HepG2 (cell line): Measurements from ENCODE around the gene STKLD1. TPM values are rescaled to one million over a fixed set of nuclear protein-coding genes. Genes with fewer than 3 reads are reported as not detected.

Experiments
- ARNT2 ChIP-seq: sonication (generic); formaldehyde crosslinking; IDR thresholded peaks from 2 replicates; pipeline ENCODE4 v1.8.0; 2022; ENCODE audit warnings: mild to moderate bottlenecking, low read depth, missing genetic modification reagents, moderate library complexity
- ATF7 ChIP-seq, 2 experiments: fragments of 450-650 bp in 1 of 2; sonication (generic) in 1 of 2; formaldehyde crosslinking in 1 of 2; IDR thresholded peaks; 2 replicates each; pipeline versions ENCODE4 v1.4.0 to v1.6.1; 2016 to 2020; ENCODE audit warnings: antibody characterized with exemption in 1 of 2, mild to moderate bottlenecking in 1 of 2, missing genetic modification reagents in 1 of 2
- CEBPB ChIP-seq: IDR thresholded peaks from 2 replicates; pipeline ENCODE4 v1.6.1; 2011; ENCODE audit warnings: low read depth, low read length, improper control_type of control experiment, borderline replicate concordance
- GTF3A ChIP-seq: sonication (generic); formaldehyde crosslinking; conservative IDR thresholded peaks from 2 replicates; pipeline ENCODE4 v1.4.0; 2020; ENCODE audit warnings: mild to moderate bottlenecking, missing genetic modification reagents
- HNRNPUL1 ChIP-seq: fragments of 200-400 bp; formaldehyde crosslinking; IDR thresholded peaks from 2 replicates; pipeline ENCODE4 v1.6.1; 2017; ENCODE audit warnings: low read depth, mild to moderate bottlenecking, low read length, moderate library complexity
- HOXA3 ChIP-seq: sonication (generic); formaldehyde crosslinking; IDR thresholded peaks from 2 replicates; pipeline ENCODE4 v1.5.0; 2020; ENCODE audit warnings: missing genetic modification reagents
- HOXA7 ChIP-seq: sonication (generic); formaldehyde crosslinking; IDR thresholded peaks from 2 replicates; pipeline ENCODE4 v1.8.1; 2022; ENCODE audit warnings: mild to moderate bottlenecking, missing genetic modification reagents, moderate library complexity
- IRX3 ChIP-seq: sonication (generic); formaldehyde crosslinking; IDR thresholded peaks from 2 replicates; pipeline ENCODE4 v1.8.1; 2023; ENCODE audit warnings: mild to moderate bottlenecking, low read depth, missing genetic modification reagents, borderline replicate concordance
- LCORL ChIP-seq, 2 experiments: fragments of 450-650 bp in 1 of 2; sonication (generic) in 1 of 2; formaldehyde crosslinking in 1 of 2; IDR thresholded peaks; 2 replicates each; pipeline versions ENCODE4 v1.5.0 to v1.6.1; 2017 to 2020; ENCODE audit warnings: antibody characterized with exemption in 1 of 2, missing genetic modification reagents in 1 of 2
- NFE2L2 ChIP-seq: fragments of 150-350 bp; IDR thresholded peaks from 2 replicates; pipeline ENCODE4 v1.6.1; 2014; ENCODE audit warnings: low read length
- SUZ12 ChIP-seq: fragments of 150-350 bp; IDR thresholded peaks from 2 replicates; pipeline ENCODE4 v1.6.1; 2014; ENCODE audit warnings: low read depth, low read length
- TMF1 ChIP-seq: sonication (generic); formaldehyde crosslinking; IDR thresholded peaks from 2 replicates; pipeline ENCODE4 v1.8.1; 2022; ENCODE audit warnings: low read depth, missing genetic modification reagents
- XRCC5 ChIP-seq: fragments of 200-400 bp; formaldehyde crosslinking; optimal IDR thresholded peaks from 2 replicates; pipeline ENCODE3; 2017; ENCODE audit warnings: mild to moderate bottlenecking, low read length
- YEATS2 ChIP-seq: sonication (generic); formaldehyde crosslinking; IDR thresholded peaks from 2 replicates; pipeline ENCODE4 v1.4.0; 2020; ENCODE audit warnings: missing genetic modification reagents, borderline replicate concordance
- ZKSCAN8 ChIP-seq: IDR thresholded peaks from 2 replicates; pipeline ENCODE4 v1.6.1; 2016; ENCODE audit warnings: borderline replicate concordance, missing genetic modification reagents, missing compliant biosample characterization
- ZMYM3 ChIP-seq: sonication (generic); formaldehyde crosslinking; IDR thresholded peaks from 2 replicates; pipeline ENCODE4 v1.5.1; 2020; ENCODE audit warnings: mild to moderate bottlenecking, missing genetic modification reagents
- ZNF17 ChIP-seq: sonication (generic); formaldehyde crosslinking; IDR thresholded peaks from 2 replicates; pipeline ENCODE4 v1.5.0; 2020; ENCODE audit warnings: mild to moderate bottlenecking, missing genetic modification reagents
- ZNF20 ChIP-seq: sonication (generic); formaldehyde crosslinking; IDR thresholded peaks from 2 replicates; pipeline ENCODE4 v1.4.0; 2020; ENCODE audit warnings: mild to moderate bottlenecking, moderate library complexity, missing genetic modification reagents
- ZNF224 ChIP-seq: sonication (generic); formaldehyde crosslinking; IDR thresholded peaks from 2 replicates; pipeline ENCODE4 v1.5.0; 2020; ENCODE audit warnings: mild to moderate bottlenecking, missing genetic modification reagents
- ZNF670 ChIP-seq: sonication (generic); formaldehyde crosslinking; IDR thresholded peaks from 2 replicates; pipeline ENCODE4 v1.8.0; 2022; ENCODE audit warnings: mild to moderate bottlenecking, missing genetic modification reagents, borderline replicate concordance
- ZNF782 ChIP-seq: sonication (generic); formaldehyde crosslinking; IDR thresholded peaks from 2 replicates; pipeline ENCODE4 v1.4.0; 2020; ENCODE audit warnings: missing genetic modification reagents, mild to moderate bottlenecking, borderline replicate concordance
- ZNF790 ChIP-seq: sonication (generic); formaldehyde crosslinking; IDR thresholded peaks from 2 replicates; pipeline ENCODE4 v1.8.0; 2022; ENCODE audit warnings: missing genetic modification reagents, mild to moderate bottlenecking, borderline replicate concordance
- polyA plus RNA-seq, 8 experiments: library from polyadenylated mRNA; depleted of rRNA in 3 of 8; stranded (reverse) in 7 of 8; unstranded in 1 of 8; fragments of >200 nt; fragmentation: Illumina TruSeq in 4 of 8; extraction: Trizol in 4 of 8; gene quantifications; 2 replicates each; pipeline versions ENCODE4 v1.2.1 to v1.2.3, GENCODE V29; 2011 to 2016; ENCODE audit warnings: low read depth in 4 of 8, missing spikeins in 1 of 8, mixed read lengths in 1 of 8; ENCODE audit not compliant: insufficient read depth in 1 of 8
- total RNA-seq, 5 experiments: library from RNA; depleted of rRNA; stranded (reverse); fragments of >200 nt; fragmentation: Illumina TruSeq; extraction: Trizol; gene quantifications; 2 replicates each; pipeline ENCODE4 v1.2.3, GENCODE V29; 2016; ENCODE audit warnings: low read depth in 1 of 5
- TF ChIP-seq, protein P1 (sequence below): sonication (generic); formaldehyde crosslinking; IDR thresholded peaks from 2 replicates; pipeline ENCODE4 v1.8.1; 2022; ENCODE audit warnings: low read depth, mild to moderate bottlenecking, missing genetic modification reagents
- TF ChIP-seq, protein P2 (sequence below): IDR thresholded peaks from 2 replicates; pipeline ENCODE4 v1.6.1; 2016
- TF ChIP-seq, protein P3 (sequence below): sonication (generic); formaldehyde crosslinking; IDR thresholded peaks from 2 replicates; pipeline ENCODE4 v1.4.0; 2020; ENCODE audit warnings: missing genetic modification reagents

STKLD1 gene
- total and polyA plus RNA-seq, 2 of the 13 experiments (the other 11 are each of a cell fraction or from before 2014, with no cell fraction given) = 1.5 to 2.2 TPM

DNA sequence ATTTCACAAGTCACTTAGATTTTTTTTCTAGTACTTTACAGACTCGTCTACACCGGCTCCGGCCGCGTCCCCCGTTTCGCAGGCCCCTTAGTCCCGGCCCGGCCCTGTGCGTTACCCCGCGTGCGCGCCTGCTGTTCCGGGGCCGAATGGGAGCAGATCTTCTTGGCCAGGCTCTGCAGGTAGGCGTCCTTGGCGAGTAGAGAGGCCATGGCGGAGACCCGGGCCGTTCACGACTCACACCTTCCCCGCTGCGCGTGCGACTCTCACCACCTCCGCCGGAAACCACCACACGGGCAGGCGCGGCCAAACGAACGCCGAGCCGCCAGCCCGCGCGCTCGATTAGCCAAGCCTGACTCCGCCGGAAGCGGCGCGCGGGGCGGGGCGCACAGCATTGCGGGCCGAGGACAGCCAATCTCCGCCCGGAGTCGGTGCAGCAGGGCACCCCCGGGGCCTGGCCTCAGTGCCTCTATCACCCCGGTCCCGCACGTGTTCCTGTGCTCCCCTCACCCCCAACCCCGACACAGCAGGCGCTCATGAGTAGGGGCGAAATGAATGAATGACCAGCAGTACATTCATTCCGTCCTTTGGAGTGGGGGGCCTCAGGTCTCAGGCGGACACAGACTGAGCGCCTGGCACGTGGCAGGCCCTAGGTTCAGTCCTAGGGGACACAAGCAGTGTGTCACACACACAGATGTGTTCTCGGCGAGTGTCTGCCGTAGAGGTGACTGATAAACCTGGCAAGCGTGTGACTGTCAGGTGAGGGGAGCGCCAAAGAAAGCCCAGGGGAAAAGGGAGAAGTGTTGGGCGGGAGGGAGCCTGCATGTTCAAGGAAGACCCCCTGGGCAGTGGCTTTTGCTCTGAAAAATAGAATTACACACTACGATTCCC is 40.0 kb upstream of the STKLD1 start, which contains the start of gene SURF6 (continued):
- peak; percentile 96 for TF ChIP-seq ARNT2 (CRISPR knock-in tag)
- peak; percentile 96 for TF ChIP-seq TMF1 (CRISPR knock-in tag)
- TF ChIP-seq HNRNPUL1 = peak; percentile 74; the same call in 1 of the 2 replicates
- no peak for TF ChIP-seq NFE2L2
- no peak for TF ChIP-seq LCORL (IDR thresholded peaks at IDR 0.05)
- peak; percentile 41; the same call in 1 of the 2 replicates for TF ChIP-seq LCORL (CRISPR knock-in tag; IDR thresholded peaks at IDR 0.05)
- no peak; the same call in 1 of the 2 replicates for TF ChIP-seq ZNF224
- peak; percentile 27; the same call in 1 of the 2 replicates for TF ChIP-seq ZNF790 (CRISPR knock-in tag)
- 0 out of 2 replicates have a peak, but pooled peaks have one; percentile 24 for TF ChIP-seq ZNF17 (CRISPR knock-in tag)
- TF ChIP-seq ZNF20 = 0 out of 2 replicates have a peak, but pooled peaks have one; percentile 62
- TF ChIP-seq, protein P1, sequence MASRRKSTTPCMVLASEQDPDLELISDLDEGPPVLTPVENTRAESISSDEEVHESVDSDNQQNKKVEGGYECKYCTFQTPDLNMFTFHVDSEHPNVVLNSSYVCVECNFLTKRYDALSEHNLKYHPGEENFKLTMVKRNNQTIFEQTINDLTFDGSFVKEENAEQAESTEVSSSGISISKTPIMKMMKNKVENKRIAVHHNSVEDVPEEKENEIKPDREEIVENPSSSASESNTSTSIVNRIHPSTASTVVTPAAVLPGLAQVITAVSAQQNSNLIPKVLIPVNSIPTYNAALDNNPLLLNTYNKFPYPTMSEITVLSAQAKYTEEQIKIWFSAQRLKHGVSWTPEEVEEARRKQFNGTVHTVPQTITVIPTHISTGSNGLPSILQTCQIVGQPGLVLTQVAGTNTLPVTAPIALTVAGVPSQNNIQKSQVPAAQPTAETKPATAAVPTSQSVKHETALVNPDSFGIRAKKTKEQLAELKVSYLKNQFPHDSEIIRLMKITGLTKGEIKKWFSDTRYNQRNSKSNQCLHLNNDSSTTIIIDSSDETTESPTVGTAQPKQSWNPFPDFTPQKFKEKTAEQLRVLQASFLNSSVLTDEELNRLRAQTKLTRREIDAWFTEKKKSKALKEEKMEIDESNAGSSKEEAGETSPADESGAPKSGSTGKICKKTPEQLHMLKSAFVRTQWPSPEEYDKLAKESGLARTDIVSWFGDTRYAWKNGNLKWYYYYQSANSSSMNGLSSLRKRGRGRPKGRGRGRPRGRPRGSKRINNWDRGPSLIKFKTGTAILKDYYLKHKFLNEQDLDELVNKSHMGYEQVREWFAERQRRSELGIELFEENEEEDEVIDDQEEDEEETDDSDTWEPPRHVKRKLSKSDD (CRISPR knock-in tag) = 0 out of 2 replicates have a peak, but pooled peaks have one; percentile 34
- TF ChIP-seq ZNF782 (CRISPR knock-in tag) = 0 out of 2 replicates have a peak, but pooled peaks have one; percentile 42
- no peak; the same call in 1 of the 2 replicates for TF ChIP-seq ZMYM3 (CRISPR knock-in tag)
- TF ChIP-seq YEATS2 (CRISPR knock-in tag) = peak; percentile 98
- TF ChIP-seq, protein P2, sequence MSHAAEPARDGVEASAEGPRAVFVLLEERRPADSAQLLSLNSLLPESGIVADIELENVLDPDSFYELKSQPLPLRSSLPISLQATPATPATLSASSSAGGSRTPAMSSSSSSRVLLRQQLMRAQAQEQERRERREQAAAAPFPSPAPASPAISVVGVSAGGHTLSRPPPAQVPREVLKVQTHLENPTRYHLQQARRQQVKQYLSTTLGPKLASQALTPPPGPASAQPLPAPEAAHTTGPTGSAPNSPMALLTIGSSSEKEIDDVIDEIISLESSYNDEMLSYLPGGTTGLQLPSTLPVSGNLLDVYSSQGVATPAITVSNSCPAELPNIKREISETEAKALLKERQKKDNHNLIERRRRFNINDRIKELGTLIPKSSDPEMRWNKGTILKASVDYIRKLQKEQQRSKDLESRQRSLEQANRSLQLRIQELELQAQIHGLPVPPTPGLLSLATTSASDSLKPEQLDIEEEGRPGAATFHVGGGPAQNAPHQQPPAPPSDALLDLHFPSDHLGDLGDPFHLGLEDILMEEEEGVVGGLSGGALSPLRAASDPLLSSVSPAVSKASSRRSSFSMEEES (CRISPR knock-in tag) = peak; percentile 69
- TF ChIP-seq ZKSCAN8 (CRISPR knock-in tag) = peak; percentile 46; the same call in 1 of the 2 replicates
- no peak for TF ChIP-seq ATF7 (IDR thresholded peaks at IDR 0.05)
- TF ChIP-seq ATF7 (CRISPR knock-in tag; IDR thresholded peaks at IDR 0.05) = no peak; the same call in 1 of the 2 replicates
- TF ChIP-seq XRCC5 = peak; percentile 100
- no peak for TF ChIP-seq SUZ12
- no peak for TF ChIP-seq HOXA7
- TF ChIP-seq, protein P3, sequence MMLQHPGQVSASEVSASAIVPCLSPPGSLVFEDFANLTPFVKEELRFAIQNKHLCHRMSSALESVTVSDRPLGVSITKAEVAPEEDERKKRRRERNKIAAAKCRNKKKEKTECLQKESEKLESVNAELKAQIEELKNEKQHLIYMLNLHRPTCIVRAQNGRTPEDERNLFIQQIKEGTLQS (CRISPR knock-in tag) = peak; percentile 71; the same call in 1 of the 2 replicates
- TF ChIP-seq HOXA3 = peak; percentile 98
- peak; percentile 84; the same call in 1 of the 2 replicates for TF ChIP-seq ZNF670 (CRISPR knock-in tag)
- peak; percentile 88; the same call in 1 of the 2 replicates for TF ChIP-seq GTF3A
- no peak for TF ChIP-seq CEBPB
- peak; percentile 60; the same call in 1 of the 2 replicates for TF ChIP-seq IRX3 (CRISPR knock-in tag)
